ENCODE data around the gene LAIR1.
"Not testable (repeated sequence)": the region's sequence is repeated elsewhere in the genome, so short reads cannot be mapped to it uniquely, and the experiment has no call there.

LAIR1 gene, protein sequence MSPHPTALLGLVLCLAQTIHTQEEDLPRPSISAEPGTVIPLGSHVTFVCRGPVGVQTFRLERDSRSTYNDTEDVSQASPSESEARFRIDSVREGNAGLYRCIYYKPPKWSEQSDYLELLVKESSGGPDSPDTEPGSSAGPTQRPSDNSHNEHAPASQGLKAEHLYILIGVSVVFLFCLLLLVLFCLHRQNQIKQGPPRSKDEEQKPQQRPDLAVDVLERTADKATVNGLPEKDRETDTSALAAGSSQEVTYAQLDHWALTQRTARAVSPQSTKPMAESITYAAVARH

GRCh38 chr19:54364775-54365257, at the start of gene LAIR1:
Gene LAIR1 (minus strand): TSS chr19:54364931. CDS start chr19:54364804, 127 bp downstream.
- DNase-seq (ENCODE audit: low read depth in 2 of 2): peak in 1 of 2 donors; percentile 36

GRCh38 chr19:54414156-54414555, 49.4 kb upstream of the LAIR1 start:
- no peak for DNase-seq (ENCODE audit: low read depth in 2 of 2)

- DNase-seq (ENCODE audit: low read depth in 2 of 2): no peak
Measured at GRCh38 chr19:54412877-54413276, 48.1 kb upstream of the LAIR1 start.

- DNase-seq (ENCODE audit: low read depth in 2 of 2): no peak
Measured at GRCh38 chr19:54411033-54411432, 46.3 kb upstream of the LAIR1 start.

DNA sequence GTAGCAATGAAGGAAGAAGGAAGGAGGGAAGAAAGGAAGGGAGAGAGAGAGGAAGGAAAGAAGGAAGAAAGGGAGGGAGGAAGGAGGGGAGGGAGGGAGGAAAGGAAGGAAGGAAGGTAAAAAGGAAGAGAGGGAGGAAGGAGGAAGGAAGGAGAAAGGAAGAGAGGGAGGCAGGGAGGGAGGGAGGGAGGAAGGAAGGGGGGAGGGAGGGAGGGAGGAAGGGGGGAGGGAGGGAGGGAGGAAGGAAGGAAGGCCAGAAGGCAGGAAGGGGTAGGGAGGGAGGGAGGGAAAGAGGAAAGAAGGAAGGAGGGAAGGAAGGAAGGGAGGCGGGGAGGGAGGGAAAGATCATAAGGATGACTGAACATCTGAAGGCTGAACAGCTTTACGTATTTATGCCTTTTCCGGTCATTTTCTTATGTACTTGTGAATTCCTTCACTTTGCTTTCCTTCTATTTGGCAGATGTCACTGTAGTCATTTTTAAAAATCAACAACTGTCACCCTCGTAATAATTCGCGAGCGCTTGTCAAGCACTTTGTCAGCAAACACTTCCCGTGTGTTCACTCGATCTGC, 43.8 kb upstream of the LAIR1 start:
- no peak for DNase-seq (ENCODE audit: low read depth in 2 of 2)

GRCh38 chr19:54407780-54408179, 43.0 kb upstream of the LAIR1 start:
- no peak for DNase-seq (ENCODE audit: low read depth in 2 of 2)

DNA sequence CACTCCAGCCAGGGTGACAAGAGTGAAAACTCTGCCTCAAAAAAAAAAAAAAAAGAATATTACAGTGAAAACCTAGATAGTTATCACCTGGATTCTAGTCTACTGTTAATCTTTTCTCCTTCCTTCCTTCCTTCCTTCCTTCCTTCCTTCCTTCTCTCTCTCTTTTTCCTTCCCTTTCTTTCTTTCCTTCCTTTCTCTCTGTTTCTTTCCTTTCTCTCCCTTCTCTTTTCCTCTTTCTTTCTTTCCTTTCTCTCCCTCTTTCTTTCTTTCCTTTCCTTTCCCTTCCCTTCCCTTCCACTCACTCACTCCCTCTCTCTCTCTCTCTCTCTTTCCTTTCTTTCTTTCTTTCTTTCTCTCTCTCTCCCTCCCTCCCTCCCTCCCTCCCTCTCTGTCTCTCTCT, 40.9 kb upstream of the LAIR1 start:
- no peak for DNase-seq (ENCODE audit: low read depth in 2 of 2)

DNA sequence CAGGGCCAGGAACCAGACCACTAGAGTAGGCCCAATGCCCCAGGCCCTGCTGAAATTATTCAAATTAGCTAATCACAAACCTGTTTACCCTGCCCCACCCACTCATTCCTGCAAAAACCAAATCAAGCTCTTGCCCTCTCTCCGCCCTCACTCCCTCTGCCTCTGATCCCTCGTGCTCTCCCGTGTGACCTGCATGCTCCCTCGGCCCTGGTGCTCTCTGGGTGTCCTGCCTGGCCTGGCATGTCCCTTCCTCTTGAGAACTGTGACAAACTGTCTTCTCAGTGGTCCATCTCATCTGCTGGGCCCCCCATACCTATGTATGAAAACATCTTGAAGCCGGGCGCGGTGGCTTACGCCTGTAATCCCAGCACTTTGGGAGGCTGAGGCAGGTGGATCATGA, 38.3 kb upstream of the LAIR1 start:
- DNase-seq (ENCODE audit: low read depth in 2 of 2): no peak

GRCh38 chr19:54400913-54401312, 36.2 kb upstream of the LAIR1 start:
- no peak for DNase-seq (ENCODE audit: low read depth in 2 of 2)

DNA sequence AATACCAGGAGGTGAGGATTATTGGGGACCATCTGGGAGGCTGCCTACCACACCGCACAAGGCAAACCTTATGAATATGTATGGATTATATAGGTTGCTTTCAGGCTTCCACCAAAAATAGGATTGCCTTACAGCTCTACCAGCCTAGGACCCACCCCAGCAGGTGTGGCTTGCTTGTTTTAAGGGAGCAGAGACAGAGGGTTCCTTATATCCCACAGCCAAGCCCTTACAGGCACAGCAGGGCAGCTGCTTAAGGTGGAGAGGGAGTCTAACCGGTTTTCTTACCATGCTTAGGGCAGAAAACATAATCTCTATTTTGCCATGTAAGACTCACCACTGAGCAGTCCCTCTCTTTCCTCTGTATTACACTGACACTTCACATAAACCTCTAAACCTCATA, 34.5 kb upstream of the LAIR1 start:
- DNase-seq (ENCODE audit: low read depth in 2 of 2): no peak

DNA sequence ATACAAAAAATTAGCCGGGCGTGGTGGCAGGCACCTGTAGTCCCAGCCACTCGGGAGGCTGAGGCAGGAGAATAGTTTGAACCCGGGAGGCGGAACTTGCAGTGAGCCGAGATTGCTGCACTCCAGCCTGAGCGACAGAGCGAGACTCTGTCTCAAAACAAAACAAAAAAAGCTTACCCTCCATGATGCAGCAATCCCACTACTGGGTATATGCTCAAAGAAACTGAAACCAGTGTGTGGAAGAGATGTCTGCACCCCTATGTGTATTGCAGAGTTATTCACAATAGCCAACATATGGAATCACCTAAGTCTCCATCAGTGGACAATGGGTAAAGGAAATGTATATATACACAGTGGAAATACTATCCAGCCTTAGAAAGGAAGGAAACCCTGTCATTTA, 31.0 kb upstream of the LAIR1 start:
- DNase-seq (ENCODE audit: low read depth in 2 of 2): no peak

- DNase-seq (ENCODE audit: low read depth in 2 of 2): no peak
Measured at GRCh38 chr19:54393381-54393780, 28.6 kb upstream of the LAIR1 start.

- no peak for DNase-seq (ENCODE audit: low read depth in 2 of 2)
Measured at GRCh38 chr19:54392105-54392504, 27.4 kb upstream of the LAIR1 start.

- no peak for DNase-seq (ENCODE audit: low read depth in 2 of 2)
Measured at GRCh38 chr19:54391589-54392061, 26.9 kb upstream of the LAIR1 start.

DNA sequence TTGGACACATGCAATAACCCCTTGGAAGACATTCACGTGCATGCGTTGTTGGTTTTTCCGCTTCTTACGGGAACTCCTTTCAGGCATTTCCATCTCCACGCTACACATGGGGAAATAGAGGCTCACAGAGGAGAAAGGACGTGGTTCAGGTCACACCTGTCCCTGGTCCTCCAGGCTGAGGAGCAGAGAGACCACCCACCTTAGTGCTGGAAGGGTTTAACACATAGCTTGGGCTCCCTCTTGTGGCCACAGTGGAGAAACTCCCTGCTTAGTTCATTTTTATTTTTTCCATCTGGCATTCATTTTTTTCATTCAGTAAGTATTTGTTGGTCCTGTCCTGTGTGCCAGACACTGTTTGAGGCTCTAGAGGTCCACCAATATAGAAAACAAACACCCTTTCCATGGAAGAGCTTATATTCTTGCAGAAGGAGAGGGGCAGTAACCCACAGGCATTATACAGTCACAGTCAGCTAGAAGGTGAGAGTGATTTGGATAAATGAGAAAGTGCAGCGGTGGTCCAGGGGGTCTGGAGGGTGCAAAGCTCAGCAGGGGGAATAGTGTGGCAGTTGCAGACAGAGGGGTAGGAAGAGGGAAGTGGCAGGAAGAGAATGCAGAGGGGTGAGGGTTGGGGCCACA, 26.3 kb upstream of the LAIR1 start:
- peak; percentile 37 to 69 for DNase-seq (ENCODE audit: low read depth in 2 of 2)

GRCh38 chr19:54389553-54389952, 24.8 kb upstream of the LAIR1 start:
- DNase-seq (ENCODE audit: low read depth in 2 of 2): no peak

- DNase-seq (ENCODE audit: low read depth in 2 of 2): no peak
Measured at GRCh38 chr19:54388802-54389139, 24.0 kb upstream of the LAIR1 start.

DNA sequence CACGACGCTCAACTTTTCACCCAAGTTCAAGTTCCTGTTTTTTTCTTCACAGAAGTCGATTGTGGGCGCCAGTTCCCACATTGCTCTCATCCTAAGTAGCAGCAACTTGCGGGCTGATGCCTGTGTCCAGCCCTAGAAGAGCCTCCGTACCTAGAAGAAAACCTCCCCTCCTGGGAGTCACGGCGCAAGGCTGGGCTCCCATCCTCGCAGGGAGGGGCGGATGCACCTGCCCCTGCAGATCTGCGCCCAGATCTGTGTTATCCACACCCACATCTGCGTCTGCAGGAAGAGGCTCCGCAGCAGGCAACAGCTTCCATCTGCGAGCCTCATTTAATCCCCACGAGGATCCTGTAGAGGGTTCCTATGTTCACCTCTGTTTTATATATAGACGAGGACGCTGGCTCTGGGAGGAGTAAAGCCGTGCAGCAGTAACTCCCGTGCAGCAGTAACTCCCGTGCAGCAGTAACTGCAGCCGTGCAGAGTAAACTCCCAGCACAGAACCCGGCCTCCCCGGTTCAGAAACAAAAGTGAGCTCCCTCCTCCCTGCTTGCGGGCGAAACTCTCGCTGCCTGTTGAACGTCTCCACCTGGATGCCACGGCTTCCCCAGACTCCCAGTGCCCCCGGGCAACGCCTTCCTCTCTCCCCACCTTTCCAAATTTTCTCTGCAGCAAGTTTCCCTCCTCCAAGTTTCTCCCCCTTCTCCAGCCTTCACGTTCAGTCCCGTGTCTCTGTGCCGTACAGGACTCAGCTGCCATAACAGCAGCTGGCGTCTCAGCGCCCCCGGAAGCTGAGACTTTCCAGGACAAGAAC, 23.5 kb upstream of the LAIR1 start:
- DNase-seq (ENCODE audit: low read depth in 2 of 2): peak in 1 of 2 donors; percentile 14

DNA sequence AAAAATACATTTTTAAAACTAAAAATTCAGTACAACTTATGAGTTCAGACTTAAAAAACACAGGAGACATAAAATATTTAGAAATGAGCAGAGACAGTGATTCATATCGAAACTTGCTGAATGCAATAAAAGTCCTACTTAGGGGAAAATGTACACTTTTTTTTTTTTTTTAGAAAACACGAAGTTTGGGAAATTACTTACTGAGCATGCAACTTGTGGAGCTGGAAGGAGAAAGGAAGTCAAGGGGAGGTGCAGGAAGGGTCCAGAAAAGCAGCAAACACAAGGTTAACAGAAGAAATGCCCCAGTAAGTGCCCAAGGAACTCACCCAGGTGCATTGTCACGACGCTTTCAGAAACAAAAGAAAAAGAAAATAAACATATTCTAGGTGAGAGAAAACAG, 18.6 kb upstream of the LAIR1 start:
- no peak for DNase-seq (ENCODE audit: low read depth in 2 of 2)

DNA sequence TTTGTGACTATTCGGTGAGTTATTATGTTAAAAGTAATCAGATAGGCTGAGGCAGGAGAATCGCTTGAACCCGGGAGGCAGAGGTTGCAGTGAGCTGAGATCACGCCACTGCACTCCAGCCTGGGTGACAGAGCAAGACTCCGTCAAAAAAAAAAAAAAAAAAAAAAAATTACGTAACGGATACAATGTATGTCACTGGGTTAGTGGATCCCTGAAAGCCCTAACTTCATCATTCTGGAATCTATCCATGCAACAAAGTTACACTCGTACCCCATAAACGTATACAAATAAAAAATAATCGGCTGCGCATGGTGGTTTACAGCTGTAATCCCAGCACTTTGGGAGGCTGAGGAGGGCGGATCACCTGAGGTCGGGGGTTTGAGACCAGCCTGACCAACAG, 17.3 kb upstream of the LAIR1 start:
- DNase-seq (ENCODE audit: low read depth in 2 of 2): not testable (repeated sequence)

GRCh38 chr19:54380897-54381296, 16.2 kb upstream of the LAIR1 start:
- DNase-seq (ENCODE audit: low read depth in 2 of 2): no peak

GRCh38 chr19:54379187-54379678, 14.5 kb upstream of the LAIR1 start:
- no peak for DNase-seq (ENCODE audit: low read depth in 2 of 2)

Measured in stimulated activated CD4-positive, alpha-beta T cell treated with anti-CD3 and anti-CD28 coated beads, Interleukin-1b, Interleukin-23, amount 100 ng/mL, for 4 hours (primary cell).